ENCODE data around the gene TSHZ2.

TSHZ2 gene

DNA sequence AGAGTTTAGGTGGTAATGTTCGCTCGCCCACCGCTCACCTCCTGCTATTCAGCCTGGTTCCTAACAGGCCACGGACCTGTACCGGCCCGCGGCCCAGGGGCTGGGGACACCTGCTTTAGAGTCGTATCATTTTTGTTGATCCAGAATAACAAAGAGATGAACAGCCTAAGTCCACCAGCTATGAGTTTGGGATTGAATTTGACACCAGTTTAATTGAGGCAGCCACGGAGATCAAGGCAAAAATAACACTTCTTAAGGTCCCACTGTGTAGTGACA is 108.5 kb downstream of the TSHZ2 start:
- TF ChIP-seq FOXM1 (IDR thresholded peaks at IDR 0.05; ENCODE audit: borderline replicate concordance, low read depth) (no peak), TCF12 (IDR thresholded peaks at IDR 0.05; ENCODE audit: low read depth) (no peak), ZBTB7A (IDR thresholded peaks at IDR 0.05; ENCODE audit: low read depth) (no peak), YY1 (IDR thresholded peaks at IDR 0.05; ENCODE audit: low read depth) (no peak), EGR1 (IDR thresholded peaks at IDR 0.05) (no peak), NFIC (IDR thresholded peaks at IDR 0.05) (no peak), EP300 (IDR thresholded peaks at IDR 0.05; ENCODE audit: borderline replicate concordance) (no peak), CREB1 (IDR thresholded peaks at IDR 0.05; ENCODE audit: low read depth) (no peak), MAX (IDR thresholded peaks at IDR 0.05) (no peak), CEBPB (IDR thresholded peaks at IDR 0.05) (no peak), RAD21 (IDR thresholded peaks at IDR 0.05; ENCODE audit: low read depth) (no peak), TEAD4 (IDR thresholded peaks at IDR 0.05) (no peak), TAF1 (IDR thresholded peaks at IDR 0.05; ENCODE audit: low read depth) (no peak)
- TF ChIP-seq, protein P1, sequence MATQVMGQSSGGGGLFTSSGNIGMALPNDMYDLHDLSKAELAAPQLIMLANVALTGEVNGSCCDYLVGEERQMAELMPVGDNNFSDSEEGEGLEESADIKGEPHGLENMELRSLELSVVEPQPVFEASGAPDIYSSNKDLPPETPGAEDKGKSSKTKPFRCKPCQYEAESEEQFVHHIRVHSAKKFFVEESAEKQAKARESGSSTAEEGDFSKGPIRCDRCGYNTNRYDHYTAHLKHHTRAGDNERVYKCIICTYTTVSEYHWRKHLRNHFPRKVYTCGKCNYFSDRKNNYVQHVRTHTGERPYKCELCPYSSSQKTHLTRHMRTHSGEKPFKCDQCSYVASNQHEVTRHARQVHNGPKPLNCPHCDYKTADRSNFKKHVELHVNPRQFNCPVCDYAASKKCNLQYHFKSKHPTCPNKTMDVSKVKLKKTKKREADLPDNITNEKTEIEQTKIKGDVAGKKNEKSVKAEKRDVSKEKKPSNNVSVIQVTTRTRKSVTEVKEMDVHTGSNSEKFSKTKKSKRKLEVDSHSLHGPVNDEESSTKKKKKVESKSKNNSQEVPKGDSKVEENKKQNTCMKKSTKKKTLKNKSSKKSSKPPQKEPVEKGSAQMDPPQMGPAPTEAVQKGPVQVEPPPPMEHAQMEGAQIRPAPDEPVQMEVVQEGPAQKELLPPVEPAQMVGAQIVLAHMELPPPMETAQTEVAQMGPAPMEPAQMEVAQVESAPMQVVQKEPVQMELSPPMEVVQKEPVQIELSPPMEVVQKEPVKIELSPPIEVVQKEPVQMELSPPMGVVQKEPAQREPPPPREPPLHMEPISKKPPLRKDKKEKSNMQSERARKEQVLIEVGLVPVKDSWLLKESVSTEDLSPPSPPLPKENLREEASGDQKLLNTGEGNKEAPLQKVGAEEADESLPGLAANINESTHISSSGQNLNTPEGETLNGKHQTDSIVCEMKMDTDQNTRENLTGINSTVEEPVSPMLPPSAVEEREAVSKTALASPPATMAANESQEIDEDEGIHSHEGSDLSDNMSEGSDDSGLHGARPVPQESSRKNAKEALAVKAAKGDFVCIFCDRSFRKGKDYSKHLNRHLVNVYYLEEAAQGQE (IDR thresholded peaks at IDR 0.05; ENCODE audit: low read depth), result no peak
- TF ChIP-seq, protein P2, sequence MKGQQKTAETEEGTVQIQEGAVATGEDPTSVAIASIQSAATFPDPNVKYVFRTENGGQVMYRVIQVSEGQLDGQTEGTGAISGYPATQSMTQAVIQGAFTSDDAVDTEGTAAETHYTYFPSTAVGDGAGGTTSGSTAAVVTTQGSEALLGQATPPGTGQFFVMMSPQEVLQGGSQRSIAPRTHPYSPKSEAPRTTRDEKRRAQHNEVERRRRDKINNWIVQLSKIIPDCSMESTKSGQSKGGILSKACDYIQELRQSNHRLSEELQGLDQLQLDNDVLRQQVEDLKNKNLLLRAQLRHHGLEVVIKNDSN (IDR thresholded peaks at IDR 0.05), result no peak

DNA sequence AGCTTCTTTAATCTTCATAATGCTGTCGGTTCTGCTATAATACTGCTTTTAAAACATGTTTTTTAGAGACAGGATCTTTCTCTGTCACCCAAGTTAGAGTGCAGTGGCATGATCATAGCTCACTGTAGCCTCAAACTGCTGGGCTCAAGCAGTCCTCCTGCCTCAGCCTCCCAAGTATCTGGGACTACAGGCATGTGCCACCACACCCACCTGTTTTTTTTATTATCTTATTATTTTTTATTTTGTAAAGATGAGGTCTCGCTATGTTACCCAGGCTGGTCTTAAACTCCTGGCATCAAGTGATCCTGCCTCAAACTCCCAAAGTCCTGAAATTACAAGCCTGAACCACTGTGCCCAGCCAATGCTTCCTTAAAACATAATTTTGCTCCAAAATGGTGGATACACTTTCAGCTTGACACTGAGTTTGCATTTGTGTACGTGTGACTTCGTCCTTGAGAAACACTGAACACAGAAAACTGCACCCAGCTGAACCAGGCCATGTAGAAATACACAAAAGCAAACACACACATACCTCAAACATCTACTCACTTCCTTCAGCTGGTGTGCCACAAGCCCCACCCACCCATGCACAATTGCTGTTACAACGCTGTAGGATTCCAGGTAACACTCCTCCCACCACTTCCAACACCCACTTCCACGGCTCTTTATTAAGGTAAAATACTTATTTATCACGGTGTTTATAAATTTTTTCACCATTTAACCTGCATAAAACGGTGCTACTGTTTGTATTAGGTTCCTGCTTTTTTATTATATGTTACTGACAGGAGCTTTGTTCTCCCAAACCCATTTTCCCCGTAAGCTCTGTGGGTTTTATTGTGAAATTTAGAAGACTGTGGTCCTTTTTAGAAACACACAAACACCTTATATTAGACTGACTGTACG is 109.1 kb downstream of the TSHZ2 start:
- TF ChIP-seq FOXM1 (IDR thresholded peaks at IDR 0.05; ENCODE audit: borderline replicate concordance, low read depth) (no peak), MAX (IDR thresholded peaks at IDR 0.05) (no peak), RAD21 (IDR thresholded peaks at IDR 0.05; ENCODE audit: low read depth) (no peak), EP300 (IDR thresholded peaks at IDR 0.05; ENCODE audit: borderline replicate concordance) (no peak)

- TF ChIP-seq MAX (IDR thresholded peaks at IDR 0.05) (no peak), CEBPB (IDR thresholded peaks at IDR 0.05) (no peak), TCF12 (IDR thresholded peaks at IDR 0.05; ENCODE audit: low read depth) (no peak)
- TF ChIP-seq, protein P1 (IDR thresholded peaks at IDR 0.05; ENCODE audit: low read depth), result no peak
These were observed 110.0 kb downstream of the TSHZ2 start for GRCh38 chr20:53081916-53082863.

- TF ChIP-seq NFIC (IDR thresholded peaks at IDR 0.05) (no peak), TEAD4 (IDR thresholded peaks at IDR 0.05) (no peak), FOXM1 (IDR thresholded peaks at IDR 0.05; ENCODE audit: borderline replicate concordance, low read depth) (no peak), TAF1 (IDR thresholded peaks at IDR 0.05; ENCODE audit: low read depth) (no peak), CEBPB (IDR thresholded peaks at IDR 0.05) (no peak), RAD21 (IDR thresholded peaks at IDR 0.05; ENCODE audit: low read depth) (no peak), ZBTB7A (IDR thresholded peaks at IDR 0.05; ENCODE audit: low read depth) (no peak), YY1 (IDR thresholded peaks at IDR 0.05; ENCODE audit: low read depth) (no peak), CREB1 (IDR thresholded peaks at IDR 0.05; ENCODE audit: low read depth) (no peak), MAX (IDR thresholded peaks at IDR 0.05) (no peak), TCF12 (IDR thresholded peaks at IDR 0.05; ENCODE audit: low read depth) (no peak)
- TF ChIP-seq, protein P2 (IDR thresholded peaks at IDR 0.05), result no peak
- TF ChIP-seq, protein P1 (IDR thresholded peaks at IDR 0.05; ENCODE audit: low read depth), result no peak
These were observed 111.3 kb downstream of the TSHZ2 start for GRCh38 chr20:53083411-53083810.

All from Ishikawa (cell line).